Measurements from ENCODE around the gene NIM1K.
"Not testable (repeated sequence)": the region's sequence is repeated elsewhere in the genome, so short reads cannot be mapped to it uniquely, and the experiment has no call there.

DNA sequence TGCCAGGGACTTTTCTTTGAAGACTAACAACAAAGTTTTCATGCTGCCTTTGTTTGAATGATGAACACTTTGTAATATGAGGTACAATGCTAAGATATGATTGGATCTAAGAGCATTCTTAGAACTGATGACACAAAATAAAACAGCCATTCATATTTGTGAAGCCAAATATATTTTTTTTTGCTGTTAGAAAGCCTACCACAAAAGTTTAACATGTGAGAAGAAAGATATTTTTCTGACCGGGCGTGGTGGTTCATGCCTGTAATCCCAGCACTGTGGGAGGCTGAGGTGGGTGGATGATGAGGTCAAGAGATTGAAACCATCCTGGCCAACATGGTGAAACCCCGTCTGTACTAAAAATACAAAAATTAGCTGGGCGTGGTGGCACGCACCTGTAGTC, 9.4 kb downstream of the NIM1K start:
- TF ChIP-seq, protein P1, sequence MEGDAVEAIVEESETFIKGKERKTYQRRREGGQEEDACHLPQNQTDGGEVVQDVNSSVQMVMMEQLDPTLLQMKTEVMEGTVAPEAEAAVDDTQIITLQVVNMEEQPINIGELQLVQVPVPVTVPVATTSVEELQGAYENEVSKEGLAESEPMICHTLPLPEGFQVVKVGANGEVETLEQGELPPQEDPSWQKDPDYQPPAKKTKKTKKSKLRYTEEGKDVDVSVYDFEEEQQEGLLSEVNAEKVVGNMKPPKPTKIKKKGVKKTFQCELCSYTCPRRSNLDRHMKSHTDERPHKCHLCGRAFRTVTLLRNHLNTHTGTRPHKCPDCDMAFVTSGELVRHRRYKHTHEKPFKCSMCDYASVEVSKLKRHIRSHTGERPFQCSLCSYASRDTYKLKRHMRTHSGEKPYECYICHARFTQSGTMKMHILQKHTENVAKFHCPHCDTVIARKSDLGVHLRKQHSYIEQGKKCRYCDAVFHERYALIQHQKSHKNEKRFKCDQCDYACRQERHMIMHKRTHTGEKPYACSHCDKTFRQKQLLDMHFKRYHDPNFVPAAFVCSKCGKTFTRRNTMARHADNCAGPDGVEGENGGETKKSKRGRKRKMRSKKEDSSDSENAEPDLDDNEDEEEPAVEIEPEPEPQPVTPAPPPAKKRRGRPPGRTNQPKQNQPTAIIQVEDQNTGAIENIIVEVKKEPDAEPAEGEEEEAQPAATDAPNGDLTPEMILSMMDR (conservative IDR thresholded peaks at IDR 0.05) = not testable (repeated sequence)
- TF ChIP-seq EZH2 (IDR thresholded peaks at IDR 0.05; ENCODE audit: low read depth) = not testable (repeated sequence)
